Stimulated activated CD4-positive, alpha-beta T cell treated with anti-CD3 and anti-CD28 coated beads, Interleukin-4, amount 100 ng/mL, for 4 hours (primary cell): ENCODE results near the gene BAAT.

Experiments
- DNase-seq, 2 experiments: peaks; one replicate each; pipeline ENCODE4 v3.0.0-alpha.2; 2020

BAAT gene

GRCh38 chr9:101311758-101312420 is 72.9 kb downstream of the BAAT start:
- DNase-seq: no peak

- no peak for DNase-seq
Observed at GRCh38 chr9:101311191-101311590, 73.6 kb downstream of the BAAT start.
